NK-92 treated with Interleukin-12 subunit alpha and Interleukin-12 subunit beta, amount 100 ng/mL, for 24 hours (cell line): Measurements from ENCODE around the gene ADI1.
"Not testable (repeated sequence)": the region's sequence is repeated elsewhere in the genome, so short reads cannot be mapped to it uniquely, and the experiment has no call there.

Source experiments
- DNase-seq: peaks from one replicate; lab custom pipeline; 2025; lab: John Stamatoyannopoulos, UW

ADI1 gene

DNA sequence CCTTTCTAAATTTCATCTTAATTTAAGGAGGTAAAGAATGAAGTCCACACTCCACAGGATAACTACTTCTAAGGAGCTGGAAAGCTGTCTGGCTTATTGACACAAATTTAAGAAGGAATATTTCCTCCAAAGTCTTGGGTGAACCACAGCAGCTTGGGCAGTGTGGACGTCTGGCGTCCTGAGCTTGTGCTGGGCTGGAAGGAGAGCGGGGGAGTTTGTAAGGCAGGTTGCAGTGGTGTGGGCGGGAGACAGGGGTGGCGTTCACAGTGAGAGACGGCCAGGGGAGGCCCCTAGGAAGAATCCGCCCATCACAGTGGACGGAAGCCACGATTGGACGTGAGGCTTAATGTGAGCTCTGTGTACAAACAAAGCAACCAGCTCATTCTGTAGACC, 25.7 kb downstream of the ADI1 start:
- no peak for DNase-seq

GRCh38 chr2:3492951-3493614, 26.2 kb downstream of the ADI1 start:
- DNase-seq = no peak

- DNase-seq = not testable (repeated sequence)
Measured at GRCh38 chr2:3492475-3492787, 26.9 kb downstream of the ADI1 start.

DNA sequence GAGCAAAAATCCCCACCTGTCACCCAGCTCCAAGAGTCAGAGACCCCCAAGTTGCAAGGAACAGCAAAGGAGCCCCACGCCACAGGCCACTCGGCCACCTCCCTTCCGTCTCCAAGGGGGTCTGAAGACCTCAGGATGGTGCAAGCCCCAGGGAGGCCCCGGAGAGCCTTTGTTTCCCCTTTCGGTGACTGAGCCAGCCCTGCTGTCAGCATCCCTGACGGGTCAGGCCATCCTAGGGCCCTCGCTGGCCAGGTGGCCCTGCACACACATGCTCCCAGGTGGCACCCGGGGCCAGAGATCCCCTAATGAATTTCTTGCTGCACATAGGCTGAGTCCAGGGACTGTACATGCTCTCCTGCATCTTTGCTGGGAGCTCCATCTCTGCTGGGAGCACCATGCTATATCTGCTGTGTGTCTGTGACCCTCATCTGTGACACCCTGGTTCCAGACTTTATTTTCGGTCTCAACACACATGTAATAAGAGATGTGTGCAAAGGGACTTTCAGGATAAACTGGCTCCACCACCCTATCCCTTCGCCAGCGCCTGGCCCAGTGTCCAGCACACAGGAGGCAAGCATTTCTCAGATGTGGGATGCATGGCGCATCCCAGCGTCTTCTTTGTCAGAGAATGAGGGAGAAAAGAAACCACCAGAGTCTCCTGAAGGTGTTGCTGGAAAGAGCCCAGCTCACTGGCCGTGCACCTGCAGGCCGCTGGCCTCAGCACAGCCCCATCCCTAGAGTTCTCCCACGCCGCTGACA, 27.4 kb downstream of the ADI1 start:
- no peak for DNase-seq

GRCh38 chr2:3491306-3491705, 28.0 kb downstream of the ADI1 start:
- DNase-seq = no peak

DNA sequence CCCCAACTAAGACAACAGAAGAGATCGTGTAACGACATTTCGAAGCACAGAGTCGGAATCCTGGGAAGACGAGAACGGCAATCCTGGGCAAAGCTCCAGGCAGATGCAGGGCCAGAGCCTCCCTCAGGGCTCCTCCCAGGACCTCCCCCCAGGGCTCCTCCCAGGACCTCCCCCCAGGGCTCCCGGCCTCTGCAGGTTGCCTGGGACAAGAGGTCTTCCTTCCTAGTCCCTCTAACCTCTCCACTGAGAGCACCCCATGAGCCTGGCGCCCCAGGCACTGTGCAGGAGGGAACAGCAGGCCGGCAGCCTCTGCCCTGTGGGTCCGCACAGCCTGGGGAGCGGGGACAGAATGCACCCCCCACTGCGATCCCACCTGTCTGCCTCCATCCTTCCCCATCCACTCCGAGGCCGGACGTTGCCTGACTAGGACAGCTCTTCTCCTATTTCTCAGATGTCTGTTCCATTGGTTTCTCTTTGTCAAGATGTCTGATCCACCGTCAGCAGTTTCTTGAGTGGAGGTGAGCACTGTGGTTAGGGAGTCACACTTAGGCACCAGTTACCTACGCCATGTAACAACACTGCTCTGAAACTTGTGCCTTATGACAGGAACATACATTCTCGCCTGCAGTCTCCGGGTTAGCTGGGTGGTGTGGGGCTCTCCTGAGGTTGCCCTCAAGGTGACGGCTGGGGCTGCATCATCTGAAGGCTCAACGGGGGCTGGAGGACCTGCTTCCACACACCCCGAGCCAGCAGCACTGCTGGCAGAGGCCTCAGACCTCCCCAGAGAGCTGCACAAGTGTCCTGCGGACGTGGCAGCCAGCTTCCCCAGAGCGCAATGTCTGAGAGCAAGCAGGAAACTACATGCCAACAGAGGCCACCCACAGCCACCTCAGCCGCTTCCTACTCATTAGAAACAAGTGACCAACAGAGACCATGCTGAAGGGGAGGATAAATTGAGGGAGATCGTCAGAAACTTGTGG, 28.9 kb downstream of the ADI1 start:
- DNase-seq = no peak

- no peak for DNase-seq
Measured at GRCh38 chr2:3489764-3490115, 29.6 kb downstream of the ADI1 start.

GRCh38 chr2:3488855-3489763, 30.2 kb downstream of the ADI1 start:
- DNase-seq = no peak

DNA sequence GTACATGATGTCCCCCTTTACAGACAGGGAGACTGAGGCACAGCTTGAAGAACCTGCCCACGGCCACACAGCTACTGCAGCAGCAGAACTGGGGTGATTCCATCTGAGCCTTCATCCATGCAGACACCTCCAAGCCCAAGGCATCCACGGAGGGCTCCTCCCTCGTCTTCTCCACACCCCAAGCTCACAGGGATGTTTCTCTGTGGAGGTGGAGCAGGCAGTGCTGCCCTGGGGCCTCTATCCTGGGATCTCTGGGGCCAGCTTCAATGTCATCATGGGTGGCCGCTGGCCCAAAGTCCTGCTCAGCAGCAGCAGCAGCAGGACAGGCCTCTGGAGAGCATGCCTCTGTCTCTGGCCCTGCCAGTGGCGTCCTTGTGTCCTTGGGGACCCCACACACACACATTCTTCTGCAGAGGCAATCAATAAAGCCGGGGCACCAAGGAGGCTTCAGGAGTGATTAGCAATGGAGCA, 31.2 kb downstream of the ADI1 start:
- no peak for DNase-seq

- DNase-seq = no peak
Measured at GRCh38 chr2:3487432-3487831, 31.9 kb downstream of the ADI1 start.

GRCh38 chr2:3487028-3487425, 32.3 kb downstream of the ADI1 start:
- DNase-seq = no peak

GRCh38 chr2:3486047-3487027, 33.0 kb downstream of the ADI1 start:
- no peak for DNase-seq

GRCh38 chr2:3485166-3485565, 34.2 kb downstream of the ADI1 start:
- DNase-seq = no peak

DNA sequence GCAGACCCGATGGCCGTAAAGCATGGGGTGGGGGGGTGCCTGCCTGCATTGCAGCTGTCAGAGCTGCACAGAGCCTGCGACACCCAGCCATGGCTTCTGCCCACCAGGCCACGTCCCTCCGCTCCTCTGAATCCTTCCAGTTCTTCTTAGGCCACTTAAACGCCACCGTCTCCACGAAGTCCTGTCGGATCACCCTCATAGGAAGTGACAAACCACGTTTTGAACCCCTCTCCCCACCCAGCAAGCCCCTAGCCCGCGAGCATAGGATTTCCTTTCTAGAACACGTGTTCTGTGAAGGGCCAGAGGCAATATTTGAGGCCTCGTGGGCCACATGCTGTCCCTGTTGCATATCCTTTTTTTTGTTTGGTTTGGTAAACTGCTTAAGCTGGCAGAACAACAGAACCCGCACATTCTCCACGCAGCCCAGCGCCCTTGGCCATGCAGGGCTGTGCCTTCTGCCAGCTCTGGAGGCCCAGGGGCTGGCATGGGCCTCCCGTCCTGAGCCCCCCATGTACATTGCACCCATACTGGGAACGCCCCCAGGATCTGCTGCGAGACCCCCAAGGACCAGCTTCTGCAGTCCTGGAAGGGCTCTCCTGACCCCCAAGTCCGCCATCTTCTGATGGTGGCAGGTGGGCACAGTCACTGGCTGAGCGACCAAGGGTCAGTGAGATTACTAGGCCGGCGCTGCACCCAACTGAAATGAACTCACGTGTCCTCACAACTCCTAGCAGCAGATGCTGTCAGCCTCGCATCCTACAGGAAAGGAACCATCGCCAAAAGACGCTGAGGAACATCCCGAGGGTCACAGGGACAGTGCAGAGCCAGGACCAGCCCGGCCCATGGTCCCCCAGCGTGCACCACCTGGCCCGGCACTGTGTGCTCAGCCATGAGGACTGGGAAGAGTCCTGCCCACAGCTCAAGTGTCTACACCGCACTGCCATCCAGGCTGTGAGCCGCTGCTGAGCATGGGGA, 35.1 kb downstream of the ADI1 start:
- DNase-seq = no peak

GRCh38 chr2:3483227-3483985, 35.9 kb downstream of the ADI1 start:
- no peak for DNase-seq

- no peak for DNase-seq
Measured at GRCh38 chr2:3482363-3482821, 36.9 kb downstream of the ADI1 start.

DNA sequence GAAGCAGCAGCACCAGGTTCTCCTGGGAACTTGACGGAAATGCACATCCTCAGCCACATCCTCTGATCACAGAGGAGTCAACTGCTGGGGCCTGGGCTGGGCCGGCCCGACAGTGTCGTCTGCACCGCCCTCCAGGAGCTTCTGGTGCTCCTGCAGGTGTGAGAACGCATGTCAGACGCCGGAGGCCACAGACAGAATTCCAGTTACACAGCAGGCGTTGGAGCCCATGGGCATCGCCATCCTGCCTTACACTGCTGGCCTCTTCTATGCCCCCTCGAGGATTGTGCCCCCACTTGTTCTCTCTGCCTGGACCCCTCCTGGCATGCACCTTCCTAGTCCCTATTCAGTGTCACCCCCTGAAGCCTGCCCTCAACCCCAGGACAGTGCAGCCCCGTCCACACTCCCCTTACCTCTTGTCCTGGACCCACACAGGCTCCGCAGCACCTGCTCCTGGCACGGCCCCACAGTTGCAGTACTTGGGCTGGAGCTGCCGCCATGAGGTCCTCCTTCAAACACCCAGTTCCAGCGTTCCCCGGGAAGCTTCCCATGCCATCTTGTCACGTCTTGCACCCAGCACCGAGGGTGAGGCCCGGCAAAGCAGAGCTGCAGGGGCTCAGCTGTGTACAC, 37.5 kb downstream of the ADI1 start:
- no peak for DNase-seq

- DNase-seq = no peak
Measured at GRCh38 chr2:3481011-3481400, 38.3 kb downstream of the ADI1 start.
